ENCODE measurements around the gene RAB7A. TPM values are rescaled to one million over a fixed set of nuclear protein-coding genes. Genes with fewer than 3 reads are reported as not detected.

Gene RAB7A
- total RNA-seq, 1 experiment from 2014 or later: 233 TPM

DNA sequence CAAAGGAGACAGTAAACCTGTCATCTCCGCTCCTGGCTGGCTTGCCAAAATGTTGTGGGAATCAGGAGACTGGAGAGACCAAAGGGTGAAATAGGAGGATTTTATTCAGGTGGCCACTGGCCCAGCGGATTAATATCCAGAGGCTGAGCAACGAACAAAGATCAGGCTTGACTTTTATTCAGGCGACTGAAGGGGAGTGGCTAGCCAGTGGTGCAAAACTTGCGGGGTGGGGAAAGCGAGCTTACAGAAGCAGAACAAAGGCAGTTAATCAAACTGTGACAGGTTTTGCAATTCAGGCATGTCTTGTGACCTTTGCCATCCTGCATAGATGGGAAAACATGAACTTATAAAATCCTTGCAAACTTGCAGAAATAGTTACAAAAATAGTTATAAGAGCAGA, 133.6 kb downstream of the RAB7A start:
- ATAC-seq: no peak

More for the DNA sequence above, 133.6 kb downstream of the RAB7A start:
- ChIA-PET POLR2A (no interaction called here), RAD21 (ENCODE audit: low non-redundant PET in 1 of 2, low total read pairs in 2 of 2, uncharacterized antibody in 2 of 2, unreplicated experiment in 2 of 2) (no interaction called here), CTCF (no interaction called here)
- no peaks in the 10 kb centered on the region for H3K79me2 ChIP-seq (ENCODE audit: insufficient read depth, low read length)
- H3K4me1 ChIP-seq (ENCODE audit: control insufficient read depth in 1 of 2, insufficient read depth in 2 of 2, low read length in 2 of 2): no peaks in the 10 kb centered on the region
- intact Hi-C loops (cut with micrococcal nuclease): no loop called here
- BruUV-seq (replicated peaks): no TSS peak
- H4K20me1 ChIP-seq (ENCODE audit: insufficient read depth): no peaks in the 10 kb centered on the region
- H3K27me3 ChIP-seq (ENCODE audit: insufficient read depth, low read length): no peaks in the 10 kb centered on the region
- TF ChIP-seq YY1 (IDR thresholded peaks at IDR 0.05; ENCODE audit: extremely low read depth, insufficient replicate concordance, low read depth, low read length): peak; percentile 45
- TF ChIP-seq REST (IDR thresholded peaks at IDR 0.05; ENCODE audit: low read depth): no peak
- 0 out of 2 replicates have a peak, but pooled peaks have one; percentile 26 for TF ChIP-seq CEBPB (IDR thresholded peaks at IDR 0.05; ENCODE audit: low read depth)
- TF ChIP-seq CBX3 (IDR thresholded peaks at IDR 0.05; ENCODE audit: low read depth): peak; percentile 100
- H3K27ac ChIP-seq (ENCODE audit: low read depth, low read length): no peak overlapping the region
- no peaks in the 10 kb centered on the region for H3K9me2 ChIP-seq (ENCODE audit: insufficient read depth)
- no peak for DNase-seq (ENCODE audit: low read depth, low spot score)
- peaks cover 15 to 23% of the 10 kb centered on the region in 2 experiments; a peak in 3 of 4 replicates for H3K9me3 ChIP-seq (ENCODE audit: control insufficient read depth in 1 of 2, insufficient read depth in 1 of 2, low read depth in 1 of 2, low read length in 2 of 2)
- H3K4me3 ChIP-seq (replicated peaks in 1 of 2; ENCODE audit: low read depth in 1 of 2, low read length in 2 of 2): no peak overlapping the region
- H3K4me2 ChIP-seq (ENCODE audit: low read length): no peak overlapping the region
- no peak overlapping the region for H2AFZ ChIP-seq (ENCODE audit: low read depth, low read length, poor library complexity, severe bottlenecking)
- H3K9ac ChIP-seq (ENCODE audit: low read length): no peak overlapping the region
- H3K36me3 ChIP-seq (ENCODE audit: control insufficient read depth in 1 of 2, insufficient read depth in 2 of 2, low read length in 2 of 2): no peaks in the 10 kb centered on the region

All from HCT116 (cell line).